SK-N-SH treated with all-trans-retinoic acid at 6 μM for 48 hours (cell line): ENCODE measurements around the gene ATP11A.

Source experiments
- ATAC-seq: fragments of 200-7000 bp; cut with Tn5 transposase; 3 replicates; pipeline ENCODE4 v1.9.1; 2020; ENCODE audit warnings: mild to moderate bottlenecking, moderate library complexity
- ARNTL ChIP-seq: fragments of 450-650 bp; formaldehyde crosslinking; IDR thresholded peaks from 2 replicates; pipeline ENCODE4 v1.5.0; 2020; ENCODE audit warnings: low read depth, mild to moderate bottlenecking, moderate library complexity, borderline replicate concordance
- BACH2 ChIP-seq: fragments of 250-450 bp; sonication (Bioruptor Pico); IDR thresholded peaks from 2 replicates; pipeline ENCODE4 v1.9.0; 2021; ENCODE audit warnings: mild to moderate bottlenecking, borderline replicate concordance
- CREB5 ChIP-seq: fragments of 250-450 bp; sonication (Bioruptor Pico); IDR thresholded peaks from 2 replicates; pipeline ENCODE4 v1.5.1; 2020; ENCODE audit warnings: low read depth, mild to moderate bottlenecking, moderate library complexity
- CSDC2 ChIP-seq: fragments of 250-450 bp; sonication (Bioruptor Pico); IDR thresholded peaks from 2 replicates; pipeline ENCODE4 v1.5.0; 2020; ENCODE audit warnings: mild to moderate bottlenecking, moderate library complexity
- CSRNP3 ChIP-seq: fragments of 250-450 bp; sonication (Bioruptor Pico); IDR thresholded peaks from 2 replicates; pipeline ENCODE4 v1.5.1; 2021; ENCODE audit warnings: mild to moderate bottlenecking, moderate library complexity
- ESRRG ChIP-seq: fragments of 250-450 bp; sonication (Bioruptor Pico); IDR thresholded peaks from 2 replicates; pipeline ENCODE4 v1.6.1; 2021; ENCODE audit warnings: mild to moderate bottlenecking
- GLIS3 ChIP-seq: fragments of 250-450 bp; sonication (Bioruptor Pico); IDR thresholded peaks from 2 replicates; pipeline ENCODE4 v1.5.0; 2020; ENCODE audit warnings: mild to moderate bottlenecking, moderate library complexity
- ISL1 ChIP-seq: fragments of 250-450 bp; sonication (Bioruptor Pico); IDR thresholded peaks from 2 replicates; pipeline ENCODE4 v2.1.2; 2022; ENCODE audit warnings: mild to moderate bottlenecking, moderate library complexity
- OSR1 ChIP-seq: fragments of 250-450 bp; sonication (Bioruptor Pico); IDR thresholded peaks from 2 replicates; pipeline ENCODE4 v1.8.0; 2022; ENCODE audit warnings: moderate library complexity, mild to moderate bottlenecking, inconsistent platforms
- PATZ1 ChIP-seq: fragments of 250-450 bp; sonication (Bioruptor Pico); IDR thresholded peaks from 2 replicates; pipeline ENCODE4 v1.8.0; 2020; ENCODE audit warnings: mild to moderate bottlenecking, moderate library complexity, borderline replicate concordance
- POU6F1 ChIP-seq: fragments of 250-450 bp; sonication (Bioruptor Pico); IDR thresholded peaks from 2 replicates; pipeline ENCODE4 v1.8.0; 2021; ENCODE audit warnings: low read depth, mild to moderate bottlenecking, moderate library complexity, borderline replicate concordance
- PPARA ChIP-seq: fragments of 250-450 bp; sonication (Bioruptor Pico); IDR thresholded peaks from 2 replicates; pipeline ENCODE4 v1.5.0; 2020; ENCODE audit warnings: mild to moderate bottlenecking, borderline replicate concordance
- RARB ChIP-seq: fragments of 250-450 bp; sonication (Bioruptor Pico); IDR thresholded peaks from 2 replicates; pipeline ENCODE4 v1.8.0; 2021; ENCODE audit warnings: mild to moderate bottlenecking, moderate library complexity
- SNAI2 ChIP-seq: fragments of 250-450 bp; sonication (Bioruptor Pico); IDR thresholded peaks from 2 replicates; pipeline ENCODE4 v1.5.0; 2020; ENCODE audit warnings: mild to moderate bottlenecking, moderate library complexity
- TCF4 ChIP-seq: fragments of 250-450 bp; sonication (Bioruptor Pico); IDR thresholded peaks from 2 replicates; pipeline ENCODE4 v1.8.0; 2021; ENCODE audit warnings: mild to moderate bottlenecking, moderate library complexity, borderline replicate concordance
- TOX ChIP-seq: fragments of 250-450 bp; sonication (Bioruptor Pico); IDR thresholded peaks from 2 replicates; pipeline ENCODE4 v1.8.0; 2021; ENCODE audit warnings: mild to moderate bottlenecking, moderate library complexity, borderline replicate concordance
- TSHZ2 ChIP-seq: fragments of 250-450 bp; sonication (Bioruptor Pico); IDR thresholded peaks from 2 replicates; pipeline ENCODE4 v1.5.0; 2020; ENCODE audit warnings: mild to moderate bottlenecking, moderate library complexity
- ZC3H10 ChIP-seq: fragments of 250-450 bp; sonication (Bioruptor Pico); IDR thresholded peaks from 2 replicates; pipeline ENCODE4 v1.5.1; 2021; ENCODE audit warnings: mild to moderate bottlenecking, moderate library complexity
- ZFP3 ChIP-seq: fragments of 250-450 bp; sonication (Bioruptor Pico); IDR thresholded peaks from 2 replicates; pipeline ENCODE4 v1.5.0; 2020; ENCODE audit warnings: mild to moderate bottlenecking, moderate library complexity
- ZFP30 ChIP-seq: fragments of 450-650 bp; formaldehyde crosslinking; IDR thresholded peaks from 2 replicates; pipeline ENCODE4 v1.5.0; 2022; ENCODE audit warnings: mild to moderate bottlenecking, moderate library complexity
- ZNF565 ChIP-seq: fragments of 450-650 bp; formaldehyde crosslinking; conservative IDR thresholded peaks from 2 replicates; pipeline ENCODE4 v1.5.0; 2020; ENCODE audit warnings: low read depth, mild to moderate bottlenecking, moderate library complexity
- ZNF70 ChIP-seq: fragments of 450-650 bp; formaldehyde crosslinking; IDR thresholded peaks from 2 replicates; pipeline ENCODE4 v1.5.0; 2020; ENCODE audit warnings: mild to moderate bottlenecking, moderate library complexity
- ZNF8 ChIP-seq: fragments of 450-650 bp; formaldehyde crosslinking; IDR thresholded peaks from 2 replicates; pipeline ENCODE4 v1.5.0; 2020; ENCODE audit warnings: mild to moderate bottlenecking, moderate library complexity

The ATP11A gene

GRCh38 chr13:112880221-112880641, 190.4 kb downstream of the ATP11A start:
- TF ChIP-seq ESRRG (no peak), ARNTL (CRISPR knock-in tag) (no peak), TSHZ2 (no peak), ZNF565 (no peak), ISL1 (no peak), CSDC2 (CRISPR knock-in tag) (no peak), ZFP30 (CRISPR knock-in tag) (no peak), ZNF70 (CRISPR knock-in tag) (no peak), ZNF8 (CRISPR knock-in tag) (no peak), CSRNP3 (CRISPR knock-in tag) (no peak), TCF4 (CRISPR knock-in tag) (no peak), TOX (CRISPR knock-in tag) (no peak), GLIS3 (CRISPR knock-in tag) (no peak), CREB5 (CRISPR knock-in tag) (no peak), OSR1 (CRISPR knock-in tag) (no peak), ZC3H10 (CRISPR knock-in tag) (no peak), ZFP3 (no peak), SNAI2 (no peak), PATZ1 (CRISPR knock-in tag) (no peak), PPARA (CRISPR knock-in tag) (no peak)
- no peak for ATAC-seq

- no peak for ATAC-seq
- no peak for TF ChIP-seq CSDC2 (CRISPR knock-in tag)
- TF ChIP-seq BACH2 (CRISPR knock-in tag), result no peak
- TF ChIP-seq ZNF8 (CRISPR knock-in tag), result no peak
- TF ChIP-seq ZC3H10 (CRISPR knock-in tag), result no peak
- TF ChIP-seq OSR1 (CRISPR knock-in tag), result no peak
- TF ChIP-seq ZFP3, result no peak
- TF ChIP-seq SNAI2, result no peak
- no peak for TF ChIP-seq ISL1
- no peak for TF ChIP-seq PPARA (CRISPR knock-in tag)
- TF ChIP-seq CREB5 (CRISPR knock-in tag), result no peak
- no peak for TF ChIP-seq RARB (CRISPR knock-in tag)
- TF ChIP-seq PATZ1 (CRISPR knock-in tag), result no peak
- TF ChIP-seq GLIS3 (CRISPR knock-in tag), result no peak
- TF ChIP-seq TCF4 (CRISPR knock-in tag), result no peak
- TF ChIP-seq POU6F1 (CRISPR knock-in tag), result no peak
- TF ChIP-seq CSRNP3 (CRISPR knock-in tag), result no peak
- TF ChIP-seq, all 23 proteins: peak for 0
Measured at GRCh38 chr13:112880976-112881540, 191.2 kb downstream of the ATP11A start.
